Spleen (tissue), 7 donors: ENCODE results near the gene MICALL2.

Experiments used
- POLR2A ChIP-seq, 3 donors: fragments of 450-650 bp; IDR thresholded peaks; one replicate each; pipeline ENCODE4 v1.5.1; 2017; ENCODE audit warnings: antibody characterized with exemption in 3 of 3, mild to moderate bottlenecking in 1 of 3
- POLR2AphosphoS5 ChIP-seq, 3 donors: sonication (generic); formaldehyde crosslinking; IDR thresholded peaks; one replicate each; pipeline ENCODE4 v1.5.1; 2017; ENCODE audit warnings: antibody characterized with exemption in 3 of 3
- TF ChIP-seq, protein P1 (sequence below), 11 experiments: fragments of 200-600 bp in 7 of 11; fragments of 450-650 bp in 4 of 11; sonication (generic) in 4 of 11; IDR thresholded peaks in 8 of 11; conservative IDR thresholded peaks in 3 of 11; 1 replicate in 7 of 11; 2 replicates in 4 of 11; pipeline versions ENCODE4 v1.4.0 to v1.8.0; 2016 to 2021; ENCODE audit warnings: antibody characterized with exemption in 11 of 11, inconsistent platforms in 4 of 11, mild to moderate bottlenecking in 1 of 11
- donor health status: DM: no; HTN: no; CAD: no; lungs with moderate emphysema.
- donor health status: DM: no; HTN: no; CAD: no.
- donor health status: DM: no; HTN: no; CAD: no.

DNA sequence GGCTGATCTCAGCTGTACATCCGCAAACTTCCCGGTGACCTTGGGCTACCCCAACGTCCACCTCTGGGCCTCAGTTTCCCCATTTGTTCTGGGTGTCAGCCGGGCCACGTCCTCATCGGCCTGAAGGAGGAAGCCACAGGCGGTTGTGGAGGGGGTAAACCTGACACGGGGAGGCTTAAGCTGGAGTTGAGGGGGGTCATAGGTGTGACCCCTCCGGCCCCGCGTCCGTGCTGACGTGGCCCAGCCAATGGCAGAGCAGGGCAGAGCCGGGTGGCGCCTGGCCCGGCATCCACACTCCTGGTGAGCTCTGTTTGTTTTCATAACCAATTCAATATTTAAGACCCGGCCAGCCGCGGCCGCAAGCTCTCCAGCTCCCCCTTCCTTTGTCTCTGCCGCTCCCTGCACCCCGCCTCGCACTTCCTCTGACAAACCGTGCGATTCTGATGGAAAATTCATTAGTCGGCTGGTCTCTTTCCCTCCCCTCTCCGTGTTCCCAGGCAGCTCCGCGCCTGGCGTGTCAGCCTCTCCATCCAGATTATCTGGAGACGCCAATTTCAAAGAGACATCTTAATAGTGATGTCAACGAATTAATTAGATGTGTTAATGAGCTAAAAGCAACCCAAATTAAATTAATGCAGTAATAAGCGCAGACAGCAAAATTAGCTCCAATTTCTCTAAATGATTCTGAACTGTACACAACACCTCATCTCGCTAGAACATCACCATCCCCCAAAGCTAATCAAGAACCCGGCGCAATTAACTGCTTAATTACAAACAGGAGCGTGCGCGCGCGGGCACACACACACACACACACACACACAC, 55.4 kb downstream of the MICALL2 start:
- TF ChIP-seq, protein P1, sequence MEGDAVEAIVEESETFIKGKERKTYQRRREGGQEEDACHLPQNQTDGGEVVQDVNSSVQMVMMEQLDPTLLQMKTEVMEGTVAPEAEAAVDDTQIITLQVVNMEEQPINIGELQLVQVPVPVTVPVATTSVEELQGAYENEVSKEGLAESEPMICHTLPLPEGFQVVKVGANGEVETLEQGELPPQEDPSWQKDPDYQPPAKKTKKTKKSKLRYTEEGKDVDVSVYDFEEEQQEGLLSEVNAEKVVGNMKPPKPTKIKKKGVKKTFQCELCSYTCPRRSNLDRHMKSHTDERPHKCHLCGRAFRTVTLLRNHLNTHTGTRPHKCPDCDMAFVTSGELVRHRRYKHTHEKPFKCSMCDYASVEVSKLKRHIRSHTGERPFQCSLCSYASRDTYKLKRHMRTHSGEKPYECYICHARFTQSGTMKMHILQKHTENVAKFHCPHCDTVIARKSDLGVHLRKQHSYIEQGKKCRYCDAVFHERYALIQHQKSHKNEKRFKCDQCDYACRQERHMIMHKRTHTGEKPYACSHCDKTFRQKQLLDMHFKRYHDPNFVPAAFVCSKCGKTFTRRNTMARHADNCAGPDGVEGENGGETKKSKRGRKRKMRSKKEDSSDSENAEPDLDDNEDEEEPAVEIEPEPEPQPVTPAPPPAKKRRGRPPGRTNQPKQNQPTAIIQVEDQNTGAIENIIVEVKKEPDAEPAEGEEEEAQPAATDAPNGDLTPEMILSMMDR (IDR thresholded peaks at IDR 0.05 in 8 of 11, conservative IDR thresholded peaks at IDR 0.05 in 3 of 11): no peak
- TF ChIP-seq POLR2AphosphoS5 (IDR thresholded peaks at IDR 0.05) (no peak), POLR2A (IDR thresholded peaks at IDR 0.05) (no peak)
